HG03175 (cell line): ENCODE results near the gene SELENOV.

Experiments
- ATAC-seq: cut with Tn5 transposase; IDR thresholded peaks from one replicate; pipeline ENCODE4 v1.9.1; 2021; ENCODE audit warnings: mild to moderate bottlenecking, moderate library complexity; ENCODE audit not compliant: unreplicated experiment

Gene SELENOV

GRCh38 chr19:39492788-39493187, 22.2 kb upstream of the SELENOV start:
- no peak for ATAC-seq

GRCh38 chr19:39494661-39495060, 20.3 kb upstream of the SELENOV start:
- no peak for ATAC-seq

GRCh38 chr19:39496063-39496462, 18.9 kb upstream of the SELENOV start:
- no peak for ATAC-seq

DNA sequence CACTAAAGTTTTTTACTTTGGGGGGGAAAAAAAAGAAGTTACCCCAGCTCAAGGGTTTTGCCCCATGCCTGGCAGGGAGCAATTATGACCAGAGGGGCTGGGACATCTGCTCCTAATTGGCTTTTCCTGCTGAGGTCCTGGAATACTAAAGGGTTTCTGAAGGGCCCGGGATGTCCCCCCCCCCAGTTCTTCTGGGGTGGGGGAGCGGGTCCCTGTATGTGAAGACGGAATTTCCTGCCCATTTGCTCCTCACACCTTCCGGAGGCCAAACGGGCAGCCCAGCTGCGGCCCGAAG, 17.3 kb upstream of the SELENOV start:
- no peak for ATAC-seq

- ATAC-seq: no peak
Measured at GRCh38 chr19:39497996-39498797, 16.7 kb upstream of the SELENOV start.

- no peak for ATAC-seq
Measured at GRCh38 chr19:39498798-39499642, 15.9 kb upstream of the SELENOV start, which contains the start of gene DLL3. DLL3 (plus strand) TSS chr19:39498947; CDS start chr19:39498975, 28 bp downstream.

GRCh38 chr19:39499932-39500331, 15.0 kb upstream of the SELENOV start:
- no peak for ATAC-seq

DNA sequence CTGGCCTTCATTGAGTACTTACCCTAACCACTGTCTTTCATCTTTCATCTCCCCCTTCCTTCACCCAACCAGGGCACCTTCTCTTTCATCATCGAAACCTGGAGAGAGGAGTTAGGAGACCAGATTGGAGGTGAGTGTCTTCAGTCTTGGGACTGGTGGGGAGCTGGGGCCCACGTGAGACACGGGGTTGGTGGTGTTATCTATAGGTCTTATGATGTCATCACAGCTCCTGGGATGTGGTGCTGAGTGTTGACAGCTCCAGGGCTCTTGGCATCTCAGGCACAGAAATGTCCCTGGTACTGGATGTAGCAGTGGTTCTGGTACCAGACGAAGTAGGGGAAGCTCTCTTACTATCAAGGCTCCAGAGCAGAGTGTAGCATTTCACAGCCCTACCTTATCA, 14.4 kb upstream of the SELENOV start:
- no peak for ATAC-seq

- no peak for ATAC-seq
Measured at GRCh38 chr19:39501340-39501739, 13.6 kb upstream of the SELENOV start.

GRCh38 chr19:39502640-39503417, 12.1 kb upstream of the SELENOV start:
- no peak for ATAC-seq

DNA sequence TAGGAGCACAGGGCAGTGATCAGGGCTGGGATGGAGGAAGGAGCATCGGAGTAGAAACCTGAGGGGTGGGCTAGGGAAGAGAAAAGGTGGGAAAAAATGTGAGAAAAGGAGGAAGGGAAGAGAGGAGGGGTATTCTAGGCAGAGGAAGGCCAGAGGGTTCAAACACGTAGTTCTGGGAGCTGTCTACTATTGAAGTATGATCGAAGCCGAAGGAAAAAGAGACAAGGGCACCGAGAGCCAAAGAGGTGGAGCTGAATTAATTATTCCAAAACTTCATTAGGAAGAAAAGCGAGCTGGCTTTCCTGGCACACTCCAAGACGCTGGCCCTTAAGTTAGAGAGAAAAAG, 8.4 kb upstream of the SELENOV start:
- ATAC-seq: no peak

GRCh38 chr19:39506944-39507714, 7.8 kb upstream of the SELENOV start:
- ATAC-seq: no peak

- no peak for ATAC-seq
Measured at GRCh38 chr19:39507715-39508364, 7.1 kb upstream of the SELENOV start.

DNA sequence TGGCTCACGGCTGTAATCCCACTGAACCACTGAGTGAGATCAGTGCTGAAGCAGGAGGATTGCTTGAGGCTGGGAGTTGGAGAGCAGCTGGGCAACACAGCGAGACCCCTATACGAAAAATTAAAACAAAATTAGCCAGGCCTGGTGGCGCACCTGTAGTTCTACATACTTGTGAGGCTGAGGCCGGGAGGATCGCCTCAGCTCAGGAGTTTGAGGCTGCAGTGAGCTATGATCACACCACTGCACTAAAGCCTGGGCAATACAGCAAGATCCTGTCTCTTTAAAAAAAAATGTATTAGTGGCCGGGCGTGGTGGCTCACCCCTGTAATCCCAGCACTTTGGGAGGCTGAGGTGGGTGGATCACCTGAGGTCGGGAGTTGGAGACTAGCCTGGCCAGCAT, 6.3 kb upstream of the SELENOV start:
- ATAC-seq: no peak

- no peak for ATAC-seq
Measured at GRCh38 chr19:39509233-39509632, 5.7 kb upstream of the SELENOV start.

DNA sequence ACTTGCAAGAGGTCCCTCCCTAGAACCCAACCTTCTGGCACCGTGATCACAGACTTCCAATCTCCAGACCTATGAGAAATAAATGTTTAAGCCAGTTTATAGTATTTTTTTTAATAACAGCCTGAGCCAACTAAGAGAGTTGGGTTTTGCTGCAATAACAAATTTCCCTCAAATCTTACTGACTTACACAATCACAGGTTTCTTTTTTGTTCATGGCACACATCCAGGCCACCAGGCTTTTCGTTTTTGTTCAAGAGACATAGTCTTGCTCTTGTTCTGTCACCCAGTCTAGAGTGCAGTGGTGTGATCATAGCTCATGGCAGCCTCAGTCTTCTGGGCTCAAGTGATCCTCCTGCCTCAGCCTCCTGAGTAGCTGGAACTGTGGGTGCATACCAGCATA, 2.0 kb upstream of the SELENOV start:
- ATAC-seq: no peak

DNA sequence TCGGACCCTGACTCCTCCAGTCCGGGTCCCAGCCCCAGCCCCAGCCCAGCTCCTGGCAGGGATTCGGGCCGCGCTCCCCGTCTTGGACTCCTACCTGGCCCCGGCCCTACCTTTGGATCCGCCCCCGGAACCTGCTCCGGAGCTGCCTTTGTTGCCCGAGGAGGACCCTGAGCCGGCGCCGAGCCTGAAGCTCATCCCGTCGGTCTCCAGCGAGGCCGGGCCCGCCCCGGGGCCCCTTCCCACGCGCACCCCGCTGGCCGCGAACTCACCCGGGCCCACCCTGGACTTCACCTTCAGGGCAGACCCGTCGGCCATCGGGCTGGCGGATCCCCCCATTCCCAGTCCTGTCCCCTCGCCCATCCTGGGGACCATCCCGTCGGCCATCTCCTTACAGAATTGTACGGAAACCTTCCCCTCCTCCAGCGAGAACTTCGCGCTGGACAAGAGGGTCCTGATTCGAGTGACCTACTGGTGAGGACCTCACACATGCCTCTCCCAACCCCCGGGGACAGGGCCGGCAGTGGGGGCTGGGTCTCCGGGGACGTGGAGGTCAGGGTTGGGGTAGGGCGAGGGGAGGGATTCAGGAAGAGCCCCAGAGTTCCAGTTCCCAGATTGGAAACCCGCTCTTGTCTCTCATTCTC, 732 bp downstream of the SELENOV start:
- ATAC-seq: no peak

DNA sequence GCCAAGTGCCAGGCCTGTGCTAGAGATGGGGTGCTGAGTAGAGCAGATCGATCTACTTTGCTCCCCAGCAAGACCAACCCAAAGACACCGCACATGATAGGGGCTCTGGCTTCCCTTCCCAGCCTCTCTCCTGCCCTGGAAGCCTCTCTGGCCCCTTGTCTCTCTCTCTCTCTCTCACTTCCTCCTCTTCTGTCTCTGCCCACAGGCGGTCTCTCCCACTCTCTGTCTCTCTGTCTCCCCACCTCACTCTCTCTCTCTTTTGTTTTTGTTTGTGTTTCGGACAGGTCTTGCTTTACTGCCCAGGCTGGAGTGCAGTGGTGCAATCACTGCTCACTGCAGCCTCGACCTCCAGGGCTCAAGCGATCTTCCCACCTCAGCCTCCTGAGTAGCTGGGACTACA, 1.3 kb downstream of the SELENOV start:
- no peak for ATAC-seq

DNA sequence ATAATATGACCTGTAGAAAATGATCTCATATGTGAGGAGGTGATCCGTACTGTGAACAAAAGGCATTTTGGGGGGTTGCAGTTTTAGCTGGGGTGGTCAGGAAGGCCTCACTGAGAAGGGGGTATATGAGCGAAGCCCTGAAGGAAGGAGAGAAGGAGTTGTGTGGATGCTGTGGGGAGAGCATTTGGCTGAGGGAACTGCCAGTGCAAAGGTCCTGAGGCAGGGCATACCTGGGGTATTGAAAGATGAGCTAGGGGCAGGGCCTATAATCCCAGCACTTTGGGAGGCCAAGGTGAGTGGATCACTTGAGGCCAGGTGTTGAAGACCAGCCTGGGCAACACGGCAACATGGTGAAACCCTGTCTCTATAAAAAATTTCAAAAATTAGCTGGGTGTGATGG, 2.5 kb downstream of the SELENOV start:
- no peak for ATAC-seq

- ATAC-seq: no peak
Measured at GRCh38 chr19:39518458-39518857, 3.5 kb downstream of the SELENOV start.
